HG03575 (cell line): Measurements from ENCODE around the gene CEP63.

Source experiments
- ATAC-seq: cut with Tn5 transposase; IDR thresholded peaks from one replicate; pipeline ENCODE4 v1.9.1; 2021; ENCODE audit not compliant: unreplicated experiment, insufficient number of reproducible peaks, low FRiP score; ENCODE audit errors: extremely low read depth

Gene CEP63

DNA sequence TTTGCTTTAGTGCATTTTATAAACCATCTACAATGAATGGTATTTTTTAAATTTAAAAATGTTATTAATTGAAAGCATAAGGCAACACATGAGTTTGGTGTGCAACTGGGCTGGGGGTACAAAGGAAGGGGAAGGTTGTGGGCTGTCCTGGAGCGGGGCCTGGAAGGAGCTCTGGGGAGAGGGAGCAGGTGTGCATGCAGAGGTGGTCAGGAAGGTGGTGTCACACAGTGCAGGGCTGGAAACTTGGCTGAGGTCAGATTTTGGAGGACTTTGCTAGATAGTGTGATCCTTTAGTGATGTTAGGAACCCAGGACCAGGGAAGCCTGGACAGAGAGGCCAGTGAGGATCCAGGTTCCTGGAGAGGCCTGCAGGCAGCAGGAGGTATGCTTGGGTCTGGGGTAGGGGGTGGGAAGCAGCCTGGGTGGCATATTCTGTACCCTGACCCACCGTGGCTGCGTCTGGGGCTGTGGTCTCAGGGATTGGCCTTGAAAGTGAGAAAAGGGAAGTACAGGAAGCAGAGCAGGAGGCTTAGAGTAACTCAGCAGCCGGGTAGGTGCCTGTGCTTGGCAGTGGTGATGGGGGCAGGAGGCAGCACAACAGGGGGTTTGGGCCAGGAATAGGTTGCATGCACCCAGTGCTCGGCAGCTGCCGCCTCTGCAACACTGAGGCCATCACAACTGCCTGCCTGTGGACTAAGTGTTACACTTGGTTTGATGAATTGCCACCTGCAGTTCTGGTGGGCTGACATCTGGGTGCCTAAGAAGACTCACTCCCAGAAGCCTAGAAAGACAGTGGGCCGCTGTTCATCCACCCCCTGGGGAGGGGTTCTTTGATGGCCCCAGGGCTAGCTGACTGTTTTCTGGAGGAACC is 132.0 kb downstream of the CEP63 start:
- no peak for ATAC-seq

DNA sequence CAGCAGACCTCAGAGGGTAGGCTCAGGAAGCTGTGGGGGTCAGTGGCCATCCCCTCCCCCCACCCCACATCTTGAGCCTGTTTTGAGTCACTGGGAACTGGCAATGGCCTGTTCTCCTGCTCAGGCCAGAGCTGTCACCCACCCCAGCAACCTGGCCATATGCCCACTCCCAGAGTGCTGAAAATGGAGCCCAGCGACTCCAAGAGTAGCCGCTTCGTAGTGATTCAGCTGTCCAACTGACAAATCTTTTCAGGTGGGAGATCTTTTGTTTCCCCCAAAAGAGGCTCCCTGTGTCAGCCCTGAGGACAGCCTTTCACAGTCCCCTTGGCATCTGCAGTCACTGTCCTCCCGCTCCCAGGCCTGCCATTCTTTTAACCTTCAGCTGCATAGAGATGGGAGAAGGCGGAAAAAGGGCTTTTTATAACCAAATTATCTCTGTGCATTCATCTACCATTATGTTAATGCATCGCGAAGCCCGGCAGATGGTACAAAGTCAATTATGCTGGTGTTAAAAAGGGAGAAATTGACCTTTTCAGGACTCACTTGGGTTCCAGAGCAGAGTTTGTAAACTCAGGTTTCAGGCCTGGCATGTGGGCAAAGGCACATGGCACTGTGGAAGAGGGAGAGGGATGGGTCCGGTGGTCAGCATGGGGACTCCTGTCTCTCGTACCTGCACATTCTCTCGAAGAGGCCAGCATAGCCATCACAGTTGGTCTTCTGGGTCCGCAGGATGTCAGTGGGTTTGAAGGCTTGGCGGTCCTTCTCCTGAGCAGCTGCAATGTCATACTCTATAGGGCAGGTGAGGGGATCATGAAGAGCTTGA is 132.8 kb downstream of the CEP63 start:
- ATAC-seq, result no peak

DNA sequence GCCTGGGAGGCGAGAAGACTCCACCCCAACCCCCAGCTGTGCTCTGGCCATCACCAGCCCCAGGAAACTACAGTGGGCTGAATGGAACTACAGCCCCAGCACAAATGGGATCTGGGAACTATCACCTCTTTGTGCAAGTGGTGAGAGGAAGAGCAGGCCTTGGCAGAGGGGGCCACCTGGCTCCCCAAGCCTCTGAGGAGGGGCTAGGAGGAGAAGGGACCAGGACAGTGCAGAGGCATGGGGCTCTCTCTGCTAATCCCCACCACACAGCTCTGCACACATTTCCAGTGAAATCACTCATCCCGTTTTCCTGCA is 133.4 kb downstream of the CEP63 start:
- ATAC-seq, result no peak

DNA sequence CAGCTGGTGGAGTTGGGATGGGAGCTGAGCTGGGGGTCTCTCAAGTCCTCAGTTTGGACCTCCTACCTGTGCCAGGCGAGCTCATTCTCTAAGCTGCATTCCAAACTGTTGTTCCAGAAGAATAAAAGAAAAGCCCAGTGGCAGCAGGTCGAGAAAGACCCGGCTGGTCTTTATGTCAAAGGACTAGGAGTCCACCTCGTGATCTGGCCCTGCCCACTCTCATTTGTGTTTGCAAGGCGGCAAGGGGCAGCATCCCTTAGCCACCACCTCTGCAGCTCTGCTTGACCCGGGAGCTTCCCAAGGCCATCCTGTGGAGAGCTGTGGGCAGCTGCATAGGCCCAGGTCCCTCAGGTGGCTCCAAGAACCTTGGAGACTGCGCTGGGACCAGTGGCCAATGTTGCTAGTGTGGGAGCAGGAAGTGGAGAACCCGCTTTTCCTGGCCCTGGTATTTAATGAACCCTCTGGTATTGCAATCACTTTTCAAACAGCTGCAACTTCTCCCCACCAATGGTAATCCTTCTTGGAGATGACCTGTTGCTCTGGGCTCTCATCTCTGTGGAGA is 134.1 kb downstream of the CEP63 start:
- no peak for ATAC-seq

DNA sequence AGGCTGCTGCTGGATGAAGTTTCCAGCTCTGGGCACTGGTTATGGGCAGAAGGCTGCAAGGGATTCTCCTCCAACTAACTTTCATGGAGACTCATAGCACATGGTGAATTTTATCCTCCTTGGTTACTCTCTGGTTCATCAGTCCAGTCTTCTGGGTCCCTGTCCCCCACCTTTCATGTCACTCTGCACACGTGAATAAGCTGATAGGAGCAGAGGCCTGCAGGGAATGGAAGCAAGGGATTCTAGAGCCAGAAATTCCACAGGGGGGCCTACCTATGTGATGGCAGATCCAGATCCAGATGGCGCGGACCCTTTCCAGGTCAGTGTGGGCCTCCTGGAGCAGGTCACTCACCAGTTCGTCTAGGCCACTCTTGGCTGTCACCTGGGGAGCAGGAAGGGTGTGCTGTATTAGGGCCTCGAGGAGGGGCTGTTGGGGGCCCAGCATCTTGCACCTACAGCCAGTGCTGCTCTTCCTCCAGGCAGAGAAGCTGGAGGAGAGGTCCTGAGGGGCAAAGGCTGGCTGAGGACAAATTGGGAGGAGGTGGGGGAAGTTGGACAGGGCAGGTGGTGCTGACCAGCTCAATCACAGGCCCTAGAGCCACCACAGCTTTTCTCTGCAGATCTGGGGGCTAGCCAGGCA is 134.7 kb downstream of the CEP63 start:
- no peak for ATAC-seq

DNA sequence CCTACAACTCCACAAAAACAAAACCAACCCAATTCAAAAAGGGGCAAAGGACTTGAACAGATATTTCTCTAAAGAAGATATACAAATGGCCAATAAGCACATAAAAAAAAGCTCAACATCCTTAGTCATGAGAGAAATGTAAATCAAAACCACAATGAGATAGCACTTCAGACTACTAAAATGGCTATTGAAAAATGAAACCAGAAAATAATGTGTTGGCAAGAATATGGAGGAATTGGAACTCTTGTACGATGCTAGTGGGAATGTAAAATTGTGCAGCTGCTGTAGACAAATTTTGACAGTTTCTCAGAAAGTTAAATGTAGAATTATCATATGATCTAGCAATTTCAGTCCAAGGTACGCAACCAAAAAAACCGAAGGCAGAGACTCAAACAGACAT is 136.0 kb downstream of the CEP63 start:
- ATAC-seq, result no peak

DNA sequence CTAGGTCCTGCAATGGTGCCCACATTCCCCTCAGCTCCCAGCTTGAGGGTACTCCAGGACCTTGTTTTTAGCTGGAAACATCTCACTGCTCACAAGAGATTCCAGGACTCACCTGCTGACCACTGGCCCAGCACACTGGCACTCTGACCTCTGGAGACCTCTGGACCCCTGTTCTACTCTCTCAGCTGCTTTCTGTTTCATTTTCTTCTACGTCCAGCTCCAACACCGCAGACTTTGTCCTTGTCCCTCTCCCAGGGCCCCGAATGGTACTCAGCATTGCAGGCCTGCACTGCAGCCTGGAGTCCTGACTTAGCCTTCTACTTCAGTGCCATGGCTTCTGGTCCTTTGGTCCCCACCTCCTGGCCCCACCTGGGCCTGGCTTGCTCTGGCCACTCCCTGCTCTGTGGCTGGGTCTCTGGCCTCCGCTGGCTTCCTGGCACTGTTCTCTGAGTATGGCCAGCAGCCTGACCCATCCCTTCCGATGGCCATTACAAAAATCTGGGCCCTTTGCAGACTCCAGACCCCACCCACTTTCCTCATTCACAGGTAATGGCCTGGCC is 137.0 kb downstream of the CEP63 start:
- ATAC-seq, result no peak

DNA sequence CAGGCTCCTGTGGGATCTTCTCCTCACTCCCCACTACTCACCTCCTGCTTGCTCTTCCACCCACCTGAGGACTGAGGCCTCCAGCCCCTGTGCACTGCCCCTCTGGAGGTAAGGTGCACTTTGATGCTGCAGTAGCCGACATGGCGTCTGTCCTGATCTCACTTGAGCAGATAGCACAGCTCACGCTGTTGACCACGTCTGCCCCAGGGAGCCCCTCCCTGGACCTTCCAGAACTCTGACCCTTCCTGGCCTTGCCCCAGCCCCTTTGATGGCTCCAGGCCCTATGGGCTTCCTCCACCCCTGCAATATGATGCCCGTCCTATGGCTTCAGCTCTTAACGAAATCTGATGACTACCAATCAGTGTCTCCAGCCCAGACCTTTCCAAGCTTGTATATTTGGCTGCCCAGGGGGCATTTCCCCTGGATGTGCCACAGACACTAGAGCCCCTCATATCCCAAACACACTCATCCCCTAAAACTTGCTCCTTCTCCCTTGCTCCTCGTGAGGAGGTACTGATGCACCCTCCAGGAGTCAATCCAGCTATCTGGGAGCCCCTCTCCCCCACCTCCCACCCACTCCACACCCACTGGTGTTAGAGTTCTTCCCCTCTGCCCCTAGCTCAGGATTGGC is 137.9 kb downstream of the CEP63 start:
- ATAC-seq, result no peak
